ENCODE data around the gene FES. TPM values are rescaled to one million over a fixed set of nuclear protein-coding genes. Genes with fewer than 3 reads are reported as not detected.

FES gene
- total RNA-seq, 1 donor from 2014 or later, result 13.8 TPM

- Mint-ChIP-seq H3K9me3 (ENCODE audit: low read depth) (no peaks in the 10 kb centered on the region), H3K4me1 (ENCODE audit: low read depth) (peaks cover 2% of the 10 kb centered on the region), H3K27ac (no peak overlapping the region), H3K27me3 (no peaks in the 10 kb centered on the region), H3K4me3 (ENCODE audit: low read depth) (no peak overlapping the region), H3K36me3 (ENCODE audit: insufficient read depth) (no peaks in the 10 kb centered on the region)
- no peak for TF ChIP-seq CTCF (IDR thresholded peaks at IDR 0.05; ENCODE audit: unreplicated experiment)
- no peak for DNase-seq (ENCODE audit: low spot score, unreplicated experiment)
These were observed 45.8 kb upstream of the FES start for GRCh38 chr15:90838544-90838943.

GRCh38 chr15:90839187-90840071 is 44.9 kb upstream of the FES start:
- H3K4me1 Mint-ChIP-seq (ENCODE audit: low read depth), result peaks cover 2% of the 10 kb centered on the region
- DNase-seq (ENCODE audit: low spot score, unreplicated experiment), result no peak
- no peak overlapping the region for H3K4me3 Mint-ChIP-seq (ENCODE audit: low read depth)
- TF ChIP-seq CTCF (IDR thresholded peaks at IDR 0.05; ENCODE audit: unreplicated experiment), result no peak
- H3K9me3 Mint-ChIP-seq (ENCODE audit: low read depth), result no peaks in the 10 kb centered on the region
- H3K36me3 Mint-ChIP-seq (ENCODE audit: insufficient read depth), result no peaks in the 10 kb centered on the region
- H3K27ac Mint-ChIP-seq, result peak overlapping the region; percentile 64
- no peaks in the 10 kb centered on the region for H3K27me3 Mint-ChIP-seq

- H3K4me3 Mint-ChIP-seq (ENCODE audit: low read depth), result no peak overlapping the region
- H3K27me3 Mint-ChIP-seq, result no peaks in the 10 kb centered on the region
- no peaks in the 10 kb centered on the region for H3K36me3 Mint-ChIP-seq (ENCODE audit: insufficient read depth)
- H3K27ac Mint-ChIP-seq, result peak overlapping the region; percentile 64
- no peaks in the 10 kb centered on the region for H3K9me3 Mint-ChIP-seq (ENCODE audit: low read depth)
- no peak for DNase-seq (ENCODE audit: low spot score, unreplicated experiment)
- TF ChIP-seq CTCF (IDR thresholded peaks at IDR 0.05; ENCODE audit: unreplicated experiment), result no peak
- H3K4me1 Mint-ChIP-seq (ENCODE audit: low read depth), result peaks cover 2% of the 10 kb centered on the region
These were observed 44.0 kb upstream of the FES start for GRCh38 chr15:90840157-90840855.

GRCh38 chr15:90840954-90841353 is 43.4 kb upstream of the FES start:
- no peaks in the 10 kb centered on the region for H3K27me3 Mint-ChIP-seq
- DNase-seq (ENCODE audit: low spot score, unreplicated experiment), result no peak
- no peak for TF ChIP-seq CTCF (IDR thresholded peaks at IDR 0.05; ENCODE audit: unreplicated experiment)
- no peaks in the 10 kb centered on the region for H3K9me3 Mint-ChIP-seq (ENCODE audit: low read depth)
- peaks cover 2% of the 10 kb centered on the region for H3K4me1 Mint-ChIP-seq (ENCODE audit: low read depth)
- no peaks in the 10 kb centered on the region for H3K36me3 Mint-ChIP-seq (ENCODE audit: insufficient read depth)
- H3K27ac Mint-ChIP-seq, result no peak overlapping the region
- no peak overlapping the region for H3K4me3 Mint-ChIP-seq (ENCODE audit: low read depth)

GRCh38 chr15:90844696-90845095 is 39.6 kb upstream of the FES start:
- no peaks in the 10 kb centered on the region for H3K9me3 Mint-ChIP-seq (ENCODE audit: low read depth)
- DNase-seq (ENCODE audit: low spot score, unreplicated experiment), result no peak
- TF ChIP-seq CTCF (IDR thresholded peaks at IDR 0.05; ENCODE audit: unreplicated experiment), result no peak
- no peak overlapping the region for H3K27ac Mint-ChIP-seq
- no peaks in the 10 kb centered on the region for H3K27me3 Mint-ChIP-seq
- no peak overlapping the region for H3K4me3 Mint-ChIP-seq (ENCODE audit: low read depth)
- no peaks in the 10 kb centered on the region for H3K4me1 Mint-ChIP-seq (ENCODE audit: low read depth)
- no peaks in the 10 kb centered on the region for H3K36me3 Mint-ChIP-seq (ENCODE audit: insufficient read depth)

All from progenitor cell of endocrine pancreas (in vitro differentiated cells).